HG03139 (cell line): Measurements from ENCODE around the gene GALNT13.

ENCODE experiments used
- ATAC-seq: cut with Tn5 transposase; IDR thresholded peaks from one replicate; pipeline ENCODE4 v1.9.1; 2021; ENCODE audit not compliant: unreplicated experiment

Gene GALNT13

DNA sequence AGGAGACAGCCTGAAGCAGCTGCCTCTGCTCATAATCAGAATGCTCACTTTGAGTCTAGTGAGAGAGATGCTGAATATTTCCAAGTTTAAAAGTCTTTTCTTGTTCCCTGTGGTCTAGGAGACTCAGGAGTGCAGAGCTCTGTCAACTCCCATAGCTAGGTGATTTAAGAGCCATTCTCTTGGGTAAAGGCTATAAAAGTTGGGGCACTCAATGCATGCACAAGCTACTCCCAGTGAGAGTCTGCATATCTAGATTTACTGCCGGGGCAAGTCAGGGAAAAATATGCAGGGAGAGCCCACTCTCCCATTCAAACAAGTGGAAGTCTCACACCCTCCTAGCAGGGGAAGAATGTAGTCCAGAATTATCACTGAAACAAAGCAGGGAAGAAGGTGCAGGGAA is 418.1 kb downstream of the GALNT13 start:
- no peak for ATAC-seq

DNA sequence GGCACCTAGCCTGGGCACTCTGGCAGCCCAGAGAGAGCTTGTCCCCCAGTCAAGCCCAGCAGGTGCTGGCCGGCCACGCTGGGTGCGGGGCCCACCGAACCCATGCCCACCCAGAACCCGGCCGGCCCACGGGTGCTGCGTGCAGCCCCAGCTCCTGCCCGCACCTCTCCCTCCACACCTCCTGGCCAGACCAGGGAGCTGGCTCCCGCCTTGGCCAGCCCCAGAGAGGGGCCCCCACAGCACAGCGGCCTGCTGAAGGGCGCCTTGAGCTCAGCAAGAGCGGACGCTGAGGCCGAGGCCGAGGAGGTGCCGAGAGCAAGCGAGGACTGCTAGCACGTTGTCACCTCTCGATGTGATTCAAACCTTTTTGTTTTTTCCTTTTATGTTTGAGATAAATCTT is 419.8 kb downstream of the GALNT13 start:
- ATAC-seq = no peak

DNA sequence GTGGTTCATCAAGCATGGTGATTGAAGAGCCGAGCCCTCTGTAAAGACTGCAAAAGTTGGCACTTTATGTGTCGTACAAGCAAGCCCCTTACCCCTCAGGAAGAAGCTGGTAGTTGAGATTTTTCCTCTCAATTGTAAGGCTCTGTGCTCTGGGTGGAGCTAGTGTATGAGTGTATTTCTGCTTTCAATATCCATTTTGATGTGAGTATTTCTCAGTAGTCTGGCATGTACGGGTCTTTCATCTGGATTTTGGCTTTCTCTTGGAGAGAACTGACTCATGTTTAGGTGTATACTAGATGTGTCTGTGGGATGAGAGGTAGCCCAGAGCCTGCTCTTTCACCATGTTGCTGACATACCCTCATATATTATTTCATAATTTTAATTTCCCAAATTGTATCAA is 420.2 kb downstream of the GALNT13 start:
- ATAC-seq = no peak

DNA sequence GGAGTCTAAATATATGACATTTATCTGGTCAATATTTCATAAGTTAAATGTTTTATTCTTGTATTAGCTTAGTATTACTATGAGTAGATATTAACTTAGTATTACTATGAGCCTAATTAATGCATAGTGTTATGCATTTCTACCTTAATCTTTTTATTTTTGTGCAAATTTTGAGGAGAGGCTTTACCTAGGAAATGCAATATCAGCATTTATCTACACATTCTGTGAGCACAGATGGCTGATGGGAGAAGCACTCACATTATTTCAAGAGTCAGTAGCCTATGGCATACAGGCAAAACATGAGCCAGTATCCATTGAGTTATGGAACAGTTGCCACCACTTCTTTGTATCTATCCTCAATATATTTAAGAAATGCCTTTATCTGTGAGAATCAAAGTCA is 422.1 kb downstream of the GALNT13 start:
- ATAC-seq = no peak

DNA sequence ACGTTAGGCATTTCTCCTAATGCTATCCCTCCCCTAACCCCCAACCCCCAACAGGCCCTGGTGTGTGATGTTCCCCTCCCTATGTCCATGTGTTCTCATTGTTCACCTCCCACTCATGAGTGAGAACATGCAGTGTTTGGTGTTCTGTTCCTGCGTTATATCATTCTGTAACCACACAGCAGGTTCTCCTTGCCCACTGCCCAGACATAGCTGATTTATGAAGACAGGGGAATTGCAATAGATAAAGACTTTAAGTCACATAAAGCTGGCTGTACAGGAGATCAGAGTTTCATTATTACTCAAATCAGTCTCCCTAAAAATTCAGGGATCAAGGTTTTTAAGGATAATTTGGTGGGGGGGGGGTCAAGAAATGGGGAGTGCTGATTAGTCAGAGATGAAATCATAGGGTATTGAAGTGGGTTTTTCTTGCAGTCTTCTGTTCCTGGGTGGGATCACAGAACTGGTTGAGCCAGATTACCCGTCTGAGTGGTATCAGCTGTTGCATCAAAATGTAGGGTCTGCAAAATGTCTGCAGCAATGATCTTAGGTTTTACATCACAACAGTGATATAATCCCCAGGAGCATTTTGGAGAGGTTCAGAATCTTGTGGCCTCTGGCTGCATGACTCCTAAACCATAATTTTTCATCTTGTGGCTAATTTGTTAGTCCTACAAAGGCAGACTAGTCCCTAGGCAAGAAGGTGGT is 434.7 kb downstream of the GALNT13 start:
- no peak for ATAC-seq

DNA sequence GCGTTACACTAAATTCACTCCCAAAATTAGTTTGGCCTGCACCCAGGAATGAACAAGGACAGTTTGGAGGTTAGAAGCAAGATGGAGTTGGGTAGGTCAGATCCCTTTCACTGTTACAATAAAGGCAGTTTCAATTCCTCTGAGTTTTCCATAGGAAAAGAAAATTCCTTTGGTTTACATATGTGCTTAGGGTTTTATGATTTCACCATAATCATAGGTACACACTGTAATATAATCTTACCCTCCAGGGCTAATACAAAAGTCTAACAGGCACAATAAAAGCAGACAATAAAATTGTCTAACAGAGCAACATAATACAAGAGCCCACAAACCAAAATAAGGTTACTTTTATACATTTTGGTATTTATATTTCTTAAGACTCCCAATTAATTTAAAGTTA is 435.3 kb downstream of the GALNT13 start:
- ATAC-seq = no peak

DNA sequence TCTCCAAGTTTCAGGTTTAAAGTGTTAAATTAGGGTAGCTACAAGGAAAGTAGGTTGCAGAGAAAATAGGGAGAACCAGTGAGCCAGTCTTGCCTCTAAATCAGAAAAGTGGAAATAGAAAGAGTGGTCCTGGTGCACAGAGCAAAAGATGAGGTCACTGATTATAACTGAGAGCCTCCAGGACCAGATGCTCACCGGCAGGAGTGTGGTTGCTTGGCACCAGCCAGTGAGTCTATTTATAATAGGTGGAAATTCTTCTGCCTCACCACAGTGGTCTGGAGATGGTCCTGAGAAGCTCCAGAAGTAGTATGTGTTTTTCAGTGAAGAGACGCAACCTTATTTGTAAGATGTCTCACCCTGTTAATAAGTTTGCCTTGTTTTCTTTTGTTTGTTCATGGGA is 452.9 kb downstream of the GALNT13 start:
- ATAC-seq = no peak

DNA sequence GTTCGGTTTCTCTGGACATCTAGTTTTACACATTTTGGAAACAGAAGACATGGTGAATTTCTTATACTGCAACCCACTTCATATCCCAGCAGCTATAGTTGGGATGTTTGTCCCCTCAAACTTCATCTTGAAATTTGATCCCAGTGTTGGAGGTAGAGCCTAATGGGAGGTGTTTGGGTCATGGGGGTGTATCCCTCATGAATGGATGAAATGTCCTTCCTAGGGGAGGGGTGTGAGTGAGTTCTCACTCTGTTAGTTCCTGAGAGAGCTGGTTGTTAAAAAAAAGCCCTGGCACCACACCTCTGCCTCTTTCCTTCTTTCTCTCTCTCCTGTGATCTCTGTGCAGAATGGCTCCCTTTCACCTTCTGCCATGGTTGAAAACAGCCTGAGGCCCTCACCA is 457.8 kb downstream of the GALNT13 start:
- no peak for ATAC-seq

DNA sequence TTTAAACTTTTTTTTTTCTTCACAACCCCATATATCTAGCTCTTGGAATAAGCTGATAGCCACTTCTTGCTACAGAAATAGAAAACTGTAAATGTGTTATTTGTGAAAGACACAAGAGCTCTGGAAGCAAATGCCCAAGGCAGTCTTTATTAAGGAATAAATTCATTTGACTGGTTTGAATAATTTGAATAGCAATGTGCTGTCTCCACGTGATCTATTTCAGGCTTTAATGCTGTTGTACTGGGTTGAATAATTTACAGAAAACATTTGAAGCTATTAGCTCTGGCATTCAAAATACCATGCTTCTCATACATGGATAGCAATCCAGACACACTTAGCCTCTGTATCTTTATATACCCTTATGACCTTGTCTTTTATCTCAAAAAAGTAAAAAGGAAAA is 460.1 kb downstream of the GALNT13 start:
- ATAC-seq = no peak

DNA sequence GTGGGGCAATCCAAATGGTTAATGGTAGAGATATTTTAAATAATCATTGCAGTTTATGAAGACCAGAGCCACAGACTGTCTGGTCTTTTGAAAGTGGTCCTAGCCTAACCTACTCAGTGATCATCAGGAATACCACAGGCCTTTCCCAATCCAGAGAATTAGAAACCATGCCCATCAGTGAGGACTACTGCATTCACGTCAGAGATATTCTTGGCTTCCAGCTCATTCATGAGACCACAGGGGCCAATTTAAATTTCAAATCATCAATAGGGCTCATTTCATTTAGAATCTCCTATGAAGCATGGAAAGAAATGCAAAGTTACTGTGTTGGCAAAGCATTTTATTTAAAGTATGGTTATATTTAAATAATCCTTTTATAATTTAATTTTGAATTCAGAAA is 464.5 kb downstream of the GALNT13 start:
- no peak for ATAC-seq

DNA sequence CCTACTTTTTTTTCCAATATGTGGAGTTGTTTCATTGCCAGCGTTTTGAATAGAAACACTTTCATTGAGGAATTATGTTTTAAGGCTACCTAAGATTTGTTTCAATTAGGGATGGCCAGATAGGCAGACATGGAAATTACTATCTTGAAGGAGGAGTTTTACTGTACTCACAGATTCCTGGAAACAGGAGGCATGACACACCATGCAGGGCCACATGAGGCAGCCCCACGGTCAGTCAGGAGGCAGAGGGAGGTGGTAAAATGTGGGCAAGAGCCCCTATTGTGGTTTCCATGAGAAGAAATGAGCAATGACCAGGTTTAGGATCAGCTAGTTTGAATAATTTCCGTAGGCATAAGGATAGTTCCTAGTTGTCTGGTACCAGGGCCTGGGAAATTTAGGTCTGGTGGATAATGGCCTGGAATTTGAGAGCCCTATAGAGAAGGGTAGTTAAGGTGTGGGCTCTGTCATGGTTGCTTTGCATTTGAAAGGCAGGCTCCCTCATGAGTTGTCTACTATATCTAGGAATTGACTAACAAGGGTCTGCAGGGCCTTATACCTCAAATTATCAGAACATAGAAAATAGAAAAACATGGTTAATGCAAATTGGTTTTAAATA is 466.7 kb downstream of the GALNT13 start:
- ATAC-seq = no peak

DNA sequence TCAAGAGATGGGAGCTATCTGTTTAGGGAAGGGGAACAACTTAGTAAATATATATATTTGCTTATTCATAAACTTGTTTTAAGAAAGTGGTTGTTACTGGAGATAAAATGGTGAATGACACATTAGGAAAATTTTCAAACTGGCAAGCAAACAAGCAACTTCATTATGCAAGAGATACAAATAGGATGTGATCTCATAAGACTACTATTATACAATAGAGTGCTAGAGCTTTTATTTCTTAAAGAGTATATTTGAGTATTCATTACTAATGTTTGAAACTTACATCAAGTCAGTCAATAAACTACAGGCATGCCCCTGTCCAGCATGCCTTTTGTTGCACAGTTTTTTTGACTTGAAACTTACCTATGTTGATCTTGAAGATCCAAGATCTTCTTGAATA is 471.6 kb downstream of the GALNT13 start:
- no peak for ATAC-seq

DNA sequence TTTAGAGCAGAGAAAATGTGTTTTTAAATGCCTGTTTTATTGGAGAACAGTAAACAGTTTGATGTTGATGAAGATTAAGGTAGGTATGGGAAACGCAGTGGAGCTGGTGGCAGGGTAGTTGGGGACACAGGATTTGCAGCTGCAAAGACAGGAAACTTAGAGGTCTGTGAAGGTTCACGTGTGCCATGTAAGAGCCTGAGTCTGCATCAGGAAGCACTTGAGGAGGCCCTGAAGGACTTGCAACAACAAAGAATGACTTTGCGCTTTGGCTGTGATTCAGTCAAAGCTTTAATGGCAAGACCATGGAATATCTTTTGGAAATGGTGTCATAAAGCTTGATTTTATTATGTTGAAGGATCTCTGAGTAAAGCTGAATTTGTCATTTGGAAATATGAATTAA is 479.2 kb downstream of the GALNT13 start:
- no peak for ATAC-seq

DNA sequence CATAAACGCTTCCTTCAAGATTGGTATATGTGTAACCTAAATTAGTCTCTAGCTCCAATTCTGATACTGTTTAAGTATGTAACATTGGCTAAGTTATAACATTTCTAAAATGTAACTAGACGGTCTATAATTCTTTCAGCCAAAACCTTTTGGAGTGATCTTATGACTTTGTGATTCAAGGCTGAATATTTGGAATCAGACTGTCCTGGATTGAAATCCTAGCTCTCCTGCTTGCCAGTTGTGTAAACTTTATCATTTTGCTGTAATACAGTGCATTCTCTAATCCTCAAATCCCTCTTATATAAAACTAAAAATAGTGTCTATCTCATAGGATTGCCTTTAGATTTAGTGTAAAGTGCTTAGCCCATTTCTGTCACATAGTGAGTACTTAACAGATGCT is 489.6 kb downstream of the GALNT13 start:
- ATAC-seq = no peak

DNA sequence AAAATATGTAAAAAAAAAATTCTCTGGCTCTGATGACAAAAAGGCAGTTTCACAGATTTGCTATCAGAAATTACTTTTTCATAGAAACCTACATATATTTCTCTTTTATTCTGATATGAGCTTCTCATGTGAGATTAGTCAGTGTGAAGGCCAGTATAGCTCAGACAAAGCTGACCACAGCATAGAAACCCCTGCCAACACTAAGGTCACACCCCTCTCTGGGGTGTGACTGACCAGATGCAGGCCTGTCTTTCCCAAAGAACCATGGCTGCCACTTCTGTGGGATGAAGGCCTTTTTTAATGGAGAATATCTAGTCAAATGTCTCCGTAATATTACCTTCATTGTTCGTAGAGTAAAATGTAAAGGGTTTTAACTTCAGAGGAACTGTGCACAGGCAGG is 496.4 kb downstream of the GALNT13 start:
- no peak for ATAC-seq

DNA sequence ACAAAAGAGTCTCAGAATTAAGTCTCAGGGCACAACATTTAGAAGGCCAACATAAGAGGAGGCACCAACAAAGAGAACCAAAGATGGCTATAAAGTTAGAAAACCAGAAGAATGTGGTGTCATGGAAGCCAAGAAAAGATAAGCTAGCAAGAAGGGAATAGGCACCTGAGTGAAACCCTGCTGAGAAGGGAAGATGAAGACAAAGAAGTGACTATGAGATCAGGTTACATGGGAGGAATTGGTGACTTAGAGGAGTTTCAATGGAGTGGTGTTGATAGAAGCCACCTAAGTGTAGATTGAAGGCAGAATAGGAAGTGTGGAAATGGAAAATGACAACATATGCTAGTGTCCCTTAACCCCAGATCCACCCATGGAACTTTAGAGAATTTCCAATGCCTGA is 499.2 kb downstream of the GALNT13 start:
- no peak for ATAC-seq

DNA sequence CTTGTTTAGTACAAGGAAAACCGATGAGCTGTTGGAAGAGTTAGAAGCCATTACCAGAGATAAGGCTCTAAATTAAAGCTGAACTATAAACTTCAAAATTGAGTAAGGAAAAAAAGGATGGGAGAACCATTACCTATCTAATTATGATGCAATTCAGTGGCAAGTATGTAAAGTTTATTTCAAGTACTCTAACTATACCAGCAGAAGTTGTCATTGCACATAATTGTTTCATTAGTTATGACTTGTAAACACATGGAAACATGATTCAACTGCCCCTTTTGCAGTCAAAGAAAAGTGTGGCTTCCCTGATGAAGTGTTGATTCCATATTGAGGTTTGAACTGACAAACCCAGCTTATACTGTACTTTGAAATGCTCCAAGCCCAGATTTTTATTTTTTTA is 502.7 kb downstream of the GALNT13 start:
- no peak for ATAC-seq

DNA sequence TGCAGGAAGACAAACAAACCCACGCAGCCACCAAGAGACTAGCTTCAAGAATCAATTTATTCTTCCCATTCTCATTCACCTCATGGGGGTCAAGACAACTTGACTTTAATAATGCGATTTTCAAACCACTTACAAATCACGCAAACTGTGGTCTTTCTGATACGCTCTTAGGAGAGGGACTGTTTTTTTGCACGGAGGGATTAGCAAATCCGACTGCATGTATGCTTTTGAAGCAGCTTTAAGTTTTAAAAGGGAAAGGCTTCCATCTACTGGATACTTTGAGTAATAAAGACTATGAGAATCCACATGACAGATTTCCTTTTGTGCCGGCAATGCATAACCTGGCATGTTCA is 503.8 kb downstream of the GALNT13 start:
- no peak for ATAC-seq

DNA sequence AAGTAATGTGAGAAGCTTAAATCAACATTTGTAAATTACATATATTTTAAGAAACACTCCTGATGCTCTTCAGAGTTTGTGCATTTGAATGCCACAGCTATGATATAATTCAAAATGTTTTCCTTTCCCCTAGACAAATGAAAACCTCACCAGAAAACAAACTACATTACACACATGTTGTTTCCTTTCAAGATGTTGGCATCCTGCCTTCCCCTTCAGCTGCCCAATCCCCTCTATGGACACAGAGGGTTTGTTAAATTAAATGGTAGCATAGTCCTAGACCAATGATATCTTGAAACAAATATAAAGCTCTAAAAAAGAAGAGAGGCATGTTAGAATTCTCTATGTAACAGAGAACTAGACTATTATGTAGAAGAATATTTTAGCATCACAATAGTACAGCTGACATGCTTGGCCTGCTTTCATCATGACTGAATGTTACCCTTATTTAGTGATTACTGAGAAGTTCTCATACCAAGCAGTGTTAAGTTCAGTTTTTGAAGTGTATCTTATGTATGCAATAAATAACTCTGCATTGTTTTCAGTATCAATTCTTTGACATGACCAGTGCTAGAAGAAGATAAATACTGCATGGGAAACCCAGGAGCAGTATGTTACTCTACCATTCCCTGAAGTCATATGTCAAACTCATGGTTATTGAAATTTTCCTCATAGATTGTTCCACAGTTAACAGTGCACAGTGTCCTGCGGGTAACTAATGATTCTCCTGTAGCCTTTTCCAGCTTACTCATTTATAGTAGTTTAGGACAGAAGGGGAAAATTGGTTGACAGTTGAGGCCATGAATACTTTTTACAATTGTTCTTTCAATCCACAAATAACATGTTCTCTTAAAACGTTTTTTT is 510.4 kb downstream of the GALNT13 start:
- ATAC-seq = no peak

DNA sequence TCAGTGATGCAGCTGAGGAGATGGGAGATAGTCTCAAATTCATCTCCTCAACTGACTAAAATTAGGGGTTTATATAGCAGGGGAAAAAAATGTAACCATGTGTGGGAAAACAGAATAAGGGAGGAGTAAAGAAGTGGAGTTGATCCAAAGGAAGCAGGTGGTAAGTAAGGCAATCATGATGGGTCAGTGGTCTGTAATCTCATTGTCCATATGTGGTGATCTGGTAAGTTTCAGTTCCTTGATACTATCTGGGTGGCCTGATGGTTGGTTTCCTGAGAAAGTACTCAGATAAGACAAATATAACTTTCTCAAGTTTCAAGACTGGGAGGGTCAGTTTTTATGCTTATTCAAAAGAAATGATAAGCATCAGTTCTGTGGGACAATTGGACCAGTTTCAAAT is 514.5 kb downstream of the GALNT13 start:
- ATAC-seq = no peak

DNA sequence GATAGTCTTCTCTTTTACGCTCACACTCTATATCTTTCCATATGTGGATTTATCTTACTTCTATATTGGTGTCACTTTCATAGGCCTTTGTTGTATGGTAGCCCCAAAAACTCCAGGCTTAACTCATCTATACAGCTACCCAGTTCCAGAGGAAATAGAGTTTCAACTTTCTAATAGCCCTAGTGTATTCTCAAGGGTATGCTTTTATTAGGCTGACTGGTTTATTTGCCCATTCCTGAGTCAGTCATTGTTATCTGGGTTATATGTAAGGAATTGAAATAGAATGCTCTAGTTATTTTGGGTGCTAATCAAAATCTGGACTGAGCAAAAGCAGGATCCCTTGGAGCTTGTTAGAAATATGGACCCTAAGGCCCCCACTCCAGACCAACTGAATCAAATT is 519.3 kb downstream of the GALNT13 start:
- ATAC-seq = no peak

DNA sequence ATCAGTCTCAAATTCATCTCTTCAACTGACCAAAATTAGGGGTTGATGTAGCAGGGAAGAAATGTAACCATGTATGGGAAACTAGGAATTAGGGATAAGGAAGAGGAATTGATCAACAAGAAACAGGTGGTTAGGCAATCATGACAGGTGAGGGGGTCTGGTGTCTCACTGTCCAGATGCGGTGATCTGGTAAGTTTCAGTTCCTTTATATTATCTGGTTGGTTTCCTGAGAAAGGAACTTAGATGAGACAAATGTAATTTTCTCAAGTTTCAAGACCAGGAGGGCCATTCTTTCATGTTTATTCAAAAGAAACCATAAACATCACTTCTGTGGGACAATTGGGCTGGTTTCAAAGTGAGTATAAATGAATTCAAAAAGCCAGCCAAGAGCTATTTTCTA is 520.5 kb downstream of the GALNT13 start:
- no peak for ATAC-seq
